GM18511 (cell line): Measurements from ENCODE around the gene NRXN3.

Experiments
- ATAC-seq: cut with Tn5 transposase; IDR thresholded peaks from one replicate; pipeline ENCODE4 v1.9.1; 2021; ENCODE audit warnings: mild to moderate bottlenecking, moderate library complexity; ENCODE audit not compliant: unreplicated experiment

Gene NRXN3

DNA sequence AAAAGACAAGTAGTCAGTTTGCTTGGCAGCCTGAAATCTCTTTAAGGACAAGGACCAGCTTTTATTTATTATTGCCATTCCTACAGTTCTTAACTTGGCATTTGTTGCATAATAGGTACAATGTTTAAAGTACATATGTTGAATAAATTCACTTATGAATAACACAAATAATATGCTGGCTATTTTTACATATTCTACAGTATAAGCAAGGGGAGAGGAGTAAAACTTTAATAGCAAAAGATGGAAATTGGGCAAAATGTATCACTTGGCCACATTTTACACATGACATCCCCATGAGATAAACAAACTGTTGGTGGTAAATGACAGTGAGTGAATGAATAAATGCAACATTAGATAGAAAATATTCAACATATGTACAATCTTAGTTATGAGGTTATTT lies 1708.1 kb downstream of the NRXN3 start:
- no peak for ATAC-seq

DNA sequence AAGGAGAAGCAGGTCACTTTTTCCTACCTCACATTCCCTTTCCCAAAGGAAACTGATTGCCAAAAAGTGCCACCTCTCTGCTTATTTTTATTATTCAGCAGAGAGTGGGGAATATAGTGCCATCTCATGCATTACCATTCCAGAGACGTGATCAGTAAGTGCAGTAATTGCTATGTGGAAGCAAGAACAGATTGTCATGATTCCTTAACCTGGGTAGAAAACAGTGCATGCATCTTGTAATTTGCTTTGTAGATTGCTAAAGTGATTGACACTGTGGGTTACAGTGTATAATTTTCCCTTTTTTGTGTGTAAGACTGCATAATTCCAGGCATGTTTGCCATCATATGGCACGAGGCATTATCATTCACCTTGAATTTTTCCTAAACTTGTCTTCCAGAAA lies 1708.6 kb downstream of the NRXN3 start:
- ATAC-seq, result no peak

GRCh38 chr14:79881299-79881698 lies 1711.1 kb downstream of the NRXN3 start:
- no peak for ATAC-seq

DNA sequence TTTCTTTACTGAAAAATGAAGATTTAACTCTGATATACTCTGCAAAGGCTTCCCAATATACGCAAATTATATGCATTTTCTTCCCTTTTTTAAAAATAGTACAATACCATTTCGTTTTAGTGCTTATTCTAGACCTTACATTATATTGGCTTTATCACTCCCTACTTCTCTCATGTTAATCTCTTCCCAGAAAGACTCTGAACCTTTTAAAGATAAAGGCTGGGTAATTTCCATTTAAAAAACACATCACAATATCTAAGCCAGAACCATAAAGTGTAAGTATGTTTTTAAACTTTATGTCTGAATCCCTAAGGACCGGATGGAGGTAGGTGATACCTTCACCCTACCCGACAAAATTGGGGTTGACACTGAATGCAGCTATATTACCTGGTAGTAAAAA lies 1720.4 kb downstream of the NRXN3 start:
- ATAC-seq, result no peak

- ATAC-seq, result no peak
These were observed 1725.8 kb downstream of the NRXN3 start for GRCh38 chr14:79896009-79896408.

- no peak for ATAC-seq
These were observed 1729.4 kb downstream of the NRXN3 start for GRCh38 chr14:79899610-79900009.

- ATAC-seq, result no peak
These were observed 1734.3 kb downstream of the NRXN3 start for GRCh38 chr14:79904497-79904896.

DNA sequence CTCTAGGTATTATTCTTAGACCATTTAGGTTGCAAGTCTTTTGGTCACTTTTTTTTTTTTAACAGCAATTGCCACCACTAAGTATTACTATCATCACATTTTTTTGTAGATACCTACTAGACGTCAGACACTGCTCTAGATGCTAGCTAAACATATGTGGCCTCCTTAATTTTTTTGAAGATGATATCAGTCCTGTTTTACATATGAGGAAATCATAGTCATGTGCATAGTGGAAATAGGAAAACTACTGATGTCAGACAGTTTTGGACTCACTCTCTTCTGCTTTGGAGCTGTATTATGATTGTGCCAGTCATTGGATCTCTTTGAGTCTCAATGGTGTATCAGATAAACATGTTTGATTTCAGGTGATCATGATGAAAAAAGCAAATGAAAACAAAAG lies 1736.8 kb downstream of the NRXN3 start:
- ATAC-seq, result no peak

- ATAC-seq, result no peak
These were observed 1739.9 kb downstream of the NRXN3 start for GRCh38 chr14:79910086-79910485.

DNA sequence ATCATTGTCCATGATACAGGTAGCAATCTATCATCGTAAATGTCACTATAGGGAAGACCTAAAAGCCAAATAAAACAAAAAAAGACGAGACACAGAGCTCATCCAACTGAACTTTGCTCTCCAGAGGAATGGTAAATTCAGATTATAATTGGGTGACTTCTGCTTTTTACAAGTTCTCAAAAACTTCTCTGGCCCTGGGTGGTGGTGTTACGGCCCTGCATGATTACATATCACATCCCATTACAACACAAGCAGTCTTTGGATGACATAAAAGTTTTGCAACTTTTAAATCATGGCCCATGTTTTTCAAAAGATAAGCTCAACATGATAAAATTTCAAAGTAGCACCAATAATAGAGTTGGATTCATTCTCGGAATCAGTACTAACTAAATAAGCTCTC lies 1741.6 kb downstream of the NRXN3 start:
- no peak for ATAC-seq

DNA sequence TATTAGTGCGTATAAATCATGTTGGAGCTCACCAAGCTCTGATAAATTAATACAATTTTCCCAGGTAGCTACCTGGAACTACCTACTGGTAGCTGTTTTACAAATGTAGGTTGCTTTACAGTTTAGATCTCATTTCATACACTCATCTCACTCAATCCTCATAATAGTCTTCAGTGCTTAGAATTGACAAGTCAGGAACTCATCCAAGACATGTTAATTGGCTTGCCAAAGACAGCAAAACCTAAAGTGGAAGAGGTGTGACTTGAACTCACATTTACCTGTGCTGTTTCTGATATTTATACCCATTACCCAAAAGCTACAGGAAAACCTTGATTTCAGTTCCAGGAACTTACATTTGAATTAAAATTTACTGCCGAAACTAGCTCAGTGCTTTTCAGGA lies 1744.4 kb downstream of the NRXN3 start:
- no peak for ATAC-seq

DNA sequence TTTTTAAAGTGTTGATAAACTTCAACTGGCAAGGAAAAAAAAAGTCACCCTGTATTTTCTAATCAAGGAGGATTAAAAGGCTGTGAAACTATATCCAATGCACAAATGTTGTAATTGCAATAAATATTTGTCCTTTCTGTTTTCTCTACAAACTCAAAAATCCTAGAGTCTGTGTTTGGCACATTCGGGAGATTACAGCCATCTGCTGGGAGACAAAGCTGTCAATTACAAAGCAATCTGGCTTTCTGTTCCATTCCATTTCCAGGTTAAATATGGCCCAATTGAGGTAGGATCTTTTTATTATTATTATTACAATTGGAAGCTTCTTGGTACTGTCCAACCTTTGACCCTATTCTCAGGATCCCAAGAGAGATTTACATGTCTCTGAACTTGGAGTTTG lies 1745.2 kb downstream of the NRXN3 start:
- ATAC-seq, result no peak

- no peak for ATAC-seq
These were observed 1746.1 kb downstream of the NRXN3 start for GRCh38 chr14:79916281-79916680.

DNA sequence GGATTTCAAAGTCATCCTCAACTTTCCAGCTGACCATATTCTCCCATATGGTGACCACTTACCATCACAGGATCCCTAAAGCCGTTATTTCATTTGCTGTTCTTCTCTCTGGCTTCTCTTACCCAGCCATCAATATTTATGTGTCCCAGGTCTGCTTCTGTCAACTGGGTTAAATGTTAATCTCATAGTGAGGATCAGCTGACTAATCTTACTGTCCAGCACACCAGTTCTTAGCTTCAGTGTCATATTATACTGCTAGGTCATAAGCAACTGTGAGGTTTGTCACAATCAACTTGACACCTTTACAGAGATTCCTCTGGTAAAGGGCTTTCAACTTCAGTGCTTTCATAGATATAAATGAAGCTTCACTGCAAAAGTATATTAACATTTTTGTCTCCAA lies 1746.7 kb downstream of the NRXN3 start:
- no peak for ATAC-seq
